Non-pigmented ciliary epithelial cell (primary cell): ENCODE results near the gene RCN1.
"Not testable (repeated sequence)": the region's sequence is repeated elsewhere in the genome, so short reads cannot be mapped to it uniquely, and the experiment has no call there.

ENCODE experiments used
- DNase-seq: peaks from one replicate; pipeline ENCODE4 v3.0.0-alpha.2; 2010; ENCODE audit warnings: low read depth

Gene RCN1

DNA sequence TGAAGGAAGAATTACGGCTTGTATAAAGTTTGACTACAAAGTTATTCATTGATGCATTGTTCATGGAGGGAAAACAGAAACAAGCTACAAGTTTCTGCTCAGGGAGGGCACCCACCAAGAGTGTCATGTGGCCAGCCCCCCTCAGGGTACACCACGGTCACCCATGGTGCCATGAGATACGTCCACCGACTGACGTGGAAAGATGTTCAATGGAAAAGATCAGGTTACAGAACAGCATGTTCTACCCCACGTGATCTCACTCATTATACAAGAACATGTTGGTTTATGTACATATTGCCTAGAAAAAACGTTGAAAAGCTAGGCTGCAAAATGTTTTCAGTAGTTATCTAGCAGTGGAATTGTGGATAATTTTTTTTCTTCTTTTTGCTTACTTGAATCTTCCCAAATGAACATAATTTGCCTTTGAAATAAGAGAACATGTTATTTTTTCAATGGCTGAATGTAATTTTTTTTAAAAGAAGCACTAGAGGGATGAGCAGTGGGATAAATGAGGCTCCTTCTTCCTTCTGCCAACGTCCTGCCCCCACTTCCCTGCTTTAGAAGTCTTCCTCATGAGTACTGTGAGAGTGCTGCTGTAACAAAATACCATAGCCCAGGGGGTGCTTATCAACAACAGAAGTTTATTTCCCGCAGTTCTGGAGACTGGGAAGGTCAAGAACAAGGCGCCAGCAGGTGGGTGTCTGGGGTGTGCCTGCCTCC, 22.5 kb downstream of the RCN1 start:
- no peak for DNase-seq

GRCh38 chr11:32113920-32114203, 23.0 kb downstream of the RCN1 start:
- DNase-seq = no peak

GRCh38 chr11:32115446-32115845, 24.6 kb downstream of the RCN1 start:
- DNase-seq = no peak

GRCh38 chr11:32116668-32117067, 25.8 kb downstream of the RCN1 start:
- DNase-seq = no peak

GRCh38 chr11:32118025-32118974, 27.4 kb downstream of the RCN1 start:
- peak; percentile 30 for DNase-seq

GRCh38 chr11:32119139-32119538, 28.3 kb downstream of the RCN1 start:
- DNase-seq = not testable (repeated sequence)

- no peak for DNase-seq
These were observed 30.1 kb downstream of the RCN1 start for GRCh38 chr11:32121012-32121411.

DNA sequence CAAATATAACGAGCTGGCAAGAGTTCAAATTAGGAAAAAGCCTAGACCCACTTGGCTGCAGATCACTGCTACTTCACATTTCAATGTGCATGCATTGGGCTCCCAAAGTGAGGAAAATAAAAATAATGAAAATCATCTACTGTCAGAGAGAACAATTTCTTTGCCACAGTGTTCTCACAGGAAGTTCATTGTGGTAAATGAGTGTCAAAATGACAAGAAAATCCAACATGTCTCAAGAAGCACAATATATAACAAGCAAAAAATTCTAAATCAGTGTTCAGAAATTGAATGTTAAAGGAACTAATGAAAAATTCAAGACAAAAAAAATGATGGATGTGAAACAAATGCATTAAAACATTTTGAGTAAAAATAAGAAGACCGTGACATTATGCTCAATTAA, 31.3 kb downstream of the RCN1 start:
- DNase-seq = no peak

GRCh38 chr11:32131321-32131720, 40.4 kb downstream of the RCN1 start:
- DNase-seq = no peak

DNA sequence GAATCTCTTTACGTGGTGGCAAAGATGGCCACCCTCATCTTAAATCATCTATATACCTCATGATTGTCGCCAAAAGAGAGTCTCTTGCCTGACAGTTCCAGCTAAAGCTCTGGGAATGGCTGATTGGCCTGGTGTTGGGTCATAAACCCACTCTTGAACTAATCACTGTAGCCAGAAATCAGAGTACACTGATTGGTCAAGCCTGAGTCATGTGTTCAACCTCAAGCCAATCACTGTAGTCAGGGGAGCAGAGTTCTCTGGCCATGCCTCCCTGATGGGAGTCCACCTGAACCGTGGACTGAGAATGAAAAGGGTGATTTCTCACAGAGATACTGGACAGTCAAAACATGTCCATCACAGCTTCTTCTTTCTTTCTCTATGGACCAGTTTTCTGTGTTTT, 45.8 kb downstream of the RCN1 start:
- DNase-seq = no peak

DNA sequence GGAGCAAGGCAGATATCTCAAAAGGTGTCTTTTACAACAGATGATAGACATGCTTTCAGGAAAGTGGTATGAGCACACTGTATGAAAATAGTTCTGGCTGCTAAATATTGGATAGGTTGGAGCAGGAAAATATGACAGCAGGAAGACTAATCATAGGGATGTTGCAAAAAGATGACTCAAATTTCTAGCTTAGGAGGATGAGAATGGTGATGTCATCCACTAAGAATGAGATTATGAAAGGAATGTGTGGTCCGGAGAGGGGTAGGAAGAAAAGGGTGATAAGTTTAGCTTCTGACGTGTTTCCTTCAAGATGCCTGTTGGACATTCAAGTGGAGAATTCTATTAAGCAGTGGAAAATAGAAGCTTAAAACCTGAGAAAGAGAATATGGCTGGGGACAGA, 46.4 kb downstream of the RCN1 start:
- DNase-seq = peak; percentile 99

GRCh38 chr11:32137869-32138268, 47.0 kb downstream of the RCN1 start:
- DNase-seq = no peak

- no peak for DNase-seq
These were observed 48.0 kb downstream of the RCN1 start for GRCh38 chr11:32138902-32139301.

DNA sequence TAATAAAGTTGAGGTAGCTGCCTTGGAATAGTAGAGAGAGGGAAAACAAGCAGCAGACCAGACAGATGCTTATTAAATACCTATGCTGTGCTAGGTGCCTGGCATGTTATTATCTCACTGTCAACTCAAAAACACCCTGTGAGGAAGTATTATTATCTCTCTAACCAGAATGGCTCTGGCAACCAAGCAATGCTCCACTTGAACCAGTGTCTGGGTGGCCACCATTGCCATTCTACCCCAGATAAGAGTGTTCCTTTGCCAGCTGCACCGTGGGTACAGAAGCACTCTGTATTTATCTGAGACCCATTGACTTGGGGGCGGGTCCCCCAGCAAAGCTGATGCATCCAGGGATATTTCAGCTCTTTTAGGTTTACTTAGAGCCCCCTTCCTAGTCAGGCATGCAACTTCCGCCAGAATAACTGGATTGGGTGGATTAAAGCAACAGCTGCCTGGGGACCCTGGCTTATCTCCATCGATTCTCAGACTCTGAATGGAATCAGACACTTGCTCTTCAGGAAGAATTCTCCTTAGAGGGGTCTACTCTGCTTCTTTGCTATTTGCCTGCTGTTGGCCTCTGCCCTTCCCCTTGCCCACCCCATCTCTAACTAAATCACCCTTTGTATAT, 49.1 kb downstream of the RCN1 start:
- DNase-seq = no peak

DNA sequence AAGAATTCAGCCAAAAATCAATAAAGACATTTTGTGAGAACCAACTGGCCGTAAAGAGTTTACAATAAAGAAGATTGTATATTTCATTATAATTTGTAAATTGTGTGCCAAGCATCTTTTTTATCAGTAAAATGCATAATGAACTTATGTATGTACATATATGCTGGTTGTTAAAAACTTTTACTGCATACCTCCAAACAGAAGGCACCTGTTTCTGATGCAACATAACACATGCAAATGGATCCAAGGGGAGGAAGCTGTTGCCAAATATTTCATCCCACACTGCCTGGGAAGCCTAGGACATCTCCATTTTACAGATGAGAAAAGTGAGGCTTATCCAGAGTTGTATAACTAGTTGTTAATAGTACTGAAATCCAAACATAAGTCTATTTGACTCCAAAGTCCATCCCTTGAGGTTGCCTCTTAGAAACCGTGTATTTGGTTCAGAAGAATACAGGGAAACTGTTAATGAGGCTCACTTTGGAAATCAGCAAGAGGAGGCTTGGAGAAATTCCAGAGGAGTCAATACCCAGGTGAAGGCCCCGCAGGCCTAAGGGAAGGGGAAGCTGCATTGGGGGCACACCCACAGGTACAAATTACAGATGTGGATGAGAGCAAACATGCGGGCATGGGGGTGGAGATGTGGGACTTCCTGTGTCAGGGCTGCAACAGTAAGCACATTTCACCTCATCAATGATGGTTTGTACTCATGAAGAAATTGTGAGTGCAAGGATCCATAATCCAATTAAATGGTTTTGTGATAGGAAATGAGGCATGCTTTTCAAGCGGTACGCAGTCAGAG, 51.1 kb downstream of the RCN1 start:
- no peak for DNase-seq

DNA sequence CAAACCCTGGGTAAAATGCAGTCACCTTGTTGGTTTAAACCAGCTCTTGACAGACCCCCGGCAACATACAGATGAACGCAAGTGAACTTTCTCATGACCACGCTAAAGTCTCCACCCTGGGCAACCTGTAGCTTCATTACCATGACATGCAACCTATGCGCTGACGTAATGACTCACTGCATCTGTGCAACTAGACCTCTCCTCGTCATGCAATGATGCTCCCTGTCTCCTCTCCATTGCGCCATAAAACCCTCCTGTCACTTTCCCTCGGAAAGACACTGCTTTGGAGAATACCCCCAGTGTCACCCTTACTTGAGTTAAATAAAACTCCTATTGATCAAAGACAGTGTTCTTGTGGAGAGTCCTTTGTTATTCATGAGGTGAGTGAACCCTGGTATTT, 52.5 kb downstream of the RCN1 start:
- no peak for DNase-seq

DNA sequence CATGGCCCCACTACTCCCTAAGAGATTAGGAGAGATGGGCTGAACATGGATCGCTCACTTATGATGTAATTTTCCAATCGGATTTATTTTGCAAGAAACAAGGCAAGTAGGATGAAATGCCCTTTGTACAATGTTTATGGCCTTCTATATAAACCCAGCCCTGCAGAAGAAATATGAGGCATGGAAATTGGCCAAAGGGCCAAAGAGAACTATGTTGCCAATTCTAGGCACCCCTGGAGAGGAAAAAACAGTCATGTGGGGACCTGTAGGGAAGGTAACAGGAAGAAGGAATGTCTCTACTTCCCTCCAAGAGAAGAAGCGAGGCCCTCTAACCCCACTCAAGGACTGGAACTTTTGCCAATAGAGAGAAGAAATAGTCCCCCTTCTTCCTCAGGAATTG, 54.4 kb downstream of the RCN1 start:
- DNase-seq = no peak

DNA sequence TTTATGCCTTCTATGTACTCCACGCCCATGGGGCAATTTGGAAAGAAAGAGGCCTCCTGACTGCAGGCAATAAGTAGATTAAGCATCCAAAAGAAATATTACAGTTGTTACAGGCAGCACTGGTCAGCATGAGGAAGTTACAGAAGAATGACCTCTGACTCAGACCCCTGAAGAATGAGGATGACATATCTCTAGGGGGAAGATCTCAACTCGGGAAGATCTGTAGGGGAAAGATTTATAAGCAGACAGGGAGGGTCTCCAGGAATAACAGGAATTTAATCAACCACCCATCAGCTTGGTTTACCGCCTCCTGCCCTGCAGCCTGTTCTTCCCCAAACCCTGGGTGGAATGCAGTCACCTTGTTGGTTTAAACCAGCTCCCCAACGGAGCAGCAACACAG, 58.0 kb downstream of the RCN1 start:
- no peak for DNase-seq

GRCh38 chr11:32149748-32150147, 58.9 kb downstream of the RCN1 start:
- no peak for DNase-seq

DNA sequence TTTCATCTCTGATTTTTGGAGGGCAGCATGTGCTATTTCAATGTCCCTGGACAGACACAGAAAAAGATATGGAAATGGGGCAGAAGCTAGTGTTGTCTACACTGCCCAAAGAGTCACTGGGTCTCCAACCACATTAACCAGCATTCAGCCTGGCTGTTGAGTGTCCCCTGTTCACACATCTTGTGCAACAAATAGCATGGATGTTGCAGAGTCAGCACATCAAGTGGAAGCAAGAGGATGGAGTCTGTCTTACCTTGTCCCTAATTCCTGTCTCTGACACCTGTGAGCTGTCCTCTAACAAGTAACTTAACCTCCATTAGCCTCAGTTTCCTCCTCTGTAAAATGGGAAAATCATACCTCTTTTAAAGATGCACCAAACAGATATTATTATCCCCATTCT, 60.2 kb downstream of the RCN1 start:
- DNase-seq = no peak

- no peak for DNase-seq
These were observed 61.3 kb downstream of the RCN1 start for GRCh38 chr11:32152216-32152615.

GRCh38 chr11:32152821-32153220, 61.9 kb downstream of the RCN1 start:
- DNase-seq = no peak
